SIG-M5 (cell line): ENCODE data around the gene NHERF2.

Source experiments
- DNase-seq: peaks from one replicate; lab custom pipeline; 2025; lab: John Stamatoyannopoulos, UW

Gene NHERF2

GRCh38 chr16:1991135-1991551, 35.6 kb upstream of the NHERF2 start:
- DNase-seq: no peak

GRCh38 chr16:1991588-1991947, 35.1 kb upstream of the NHERF2 start:
- no peak for DNase-seq

GRCh38 chr16:1991948-1992703, 34.6 kb upstream of the NHERF2 start:
- no peak for DNase-seq

- DNase-seq: no peak
These were observed 33.9 kb upstream of the NHERF2 start for GRCh38 chr16:1992704-1993317.

- no peak for DNase-seq
These were observed 33.0 kb upstream of the NHERF2 start for GRCh38 chr16:1993731-1994131.

- no peak for DNase-seq
These were observed 29.0 kb upstream of the NHERF2 start for GRCh38 chr16:1997494-1998359.

GRCh38 chr16:1998360-1998835, 28.3 kb upstream of the NHERF2 start:
- no peak for DNase-seq

GRCh38 chr16:1998852-1999801, 27.6 kb upstream of the NHERF2 start:
- DNase-seq: no peak

- DNase-seq: no peak
These were observed 26.7 kb upstream of the NHERF2 start for GRCh38 chr16:1999866-2000514.

- DNase-seq: no peak
These were observed 25.7 kb upstream of the NHERF2 start for GRCh38 chr16:2001035-2001434.

GRCh38 chr16:2001456-2002355, 25.0 kb upstream of the NHERF2 start:
- DNase-seq: no peak

- DNase-seq: no peak
These were observed 24.1 kb upstream of the NHERF2 start for GRCh38 chr16:2002406-2003230.

- no peak for DNase-seq
These were observed 23.4 kb upstream of the NHERF2 start for GRCh38 chr16:2003231-2003826.

- DNase-seq: no peak
These were observed 22.7 kb upstream of the NHERF2 start for GRCh38 chr16:2003827-2004641.

GRCh38 chr16:2004795-2005517, 21.7 kb upstream of the NHERF2 start:
- DNase-seq: no peak

- no peak for DNase-seq
These were observed 21.1 kb upstream of the NHERF2 start for GRCh38 chr16:2005646-2006045.

- DNase-seq: no peak
These were observed 20.4 kb upstream of the NHERF2 start for GRCh38 chr16:2006317-2006716.
